CD4-positive, alpha-beta T cell treated with Interleukin-4 for 1 hour (primary cell): ENCODE results near the gene ITIH5.

Source experiments
- DNase-seq, 2 donors: peaks; one replicate each; pipeline ENCODE4 v3.0.0-alpha.2; 2020 to 2022

The ITIH5 gene

GRCh38 chr10:7545792-7546191 lies 121.0 kb downstream of the ITIH5 start:
- DNase-seq = no peak

DNA sequence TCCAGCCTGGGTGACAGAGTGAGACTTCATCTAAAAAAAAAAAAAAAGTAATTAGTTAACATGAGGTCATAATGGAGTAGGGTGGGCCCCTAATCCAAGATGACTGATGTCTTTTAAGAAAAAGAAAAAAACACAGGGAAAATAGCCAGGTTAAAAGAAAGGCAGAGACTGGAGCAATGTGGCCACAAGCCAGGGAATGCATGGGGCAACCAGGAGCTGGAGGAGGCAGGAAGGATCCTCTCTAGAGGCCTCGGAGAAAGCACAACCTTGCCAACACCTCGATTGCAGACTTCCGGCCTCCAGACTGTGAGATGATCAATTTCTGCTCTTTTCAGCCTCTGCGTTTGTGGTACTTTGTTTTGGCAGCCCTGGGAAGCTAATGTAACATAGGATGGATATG lies 121.5 kb downstream of the ITIH5 start:
- DNase-seq = no peak

DNA sequence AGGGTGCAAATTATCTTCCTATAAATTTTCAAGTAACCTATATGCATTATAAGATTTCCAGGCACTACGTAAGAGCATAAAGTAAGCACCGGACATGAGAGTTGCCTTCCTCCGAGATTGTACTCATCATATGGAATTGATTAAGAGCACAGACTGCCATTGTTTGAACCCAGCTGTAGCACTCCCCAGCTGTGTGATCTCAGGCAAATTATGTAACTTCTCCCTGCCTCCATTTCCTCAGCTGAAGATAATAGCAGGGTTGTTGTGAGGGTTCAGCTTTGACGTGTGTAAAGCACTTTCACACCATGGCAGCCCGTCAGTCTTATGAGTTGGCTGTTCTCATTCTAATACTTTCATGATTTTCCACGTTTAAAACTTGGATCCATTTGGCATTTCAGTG lies 122.6 kb downstream of the ITIH5 start:
- no peak for DNase-seq

DNA sequence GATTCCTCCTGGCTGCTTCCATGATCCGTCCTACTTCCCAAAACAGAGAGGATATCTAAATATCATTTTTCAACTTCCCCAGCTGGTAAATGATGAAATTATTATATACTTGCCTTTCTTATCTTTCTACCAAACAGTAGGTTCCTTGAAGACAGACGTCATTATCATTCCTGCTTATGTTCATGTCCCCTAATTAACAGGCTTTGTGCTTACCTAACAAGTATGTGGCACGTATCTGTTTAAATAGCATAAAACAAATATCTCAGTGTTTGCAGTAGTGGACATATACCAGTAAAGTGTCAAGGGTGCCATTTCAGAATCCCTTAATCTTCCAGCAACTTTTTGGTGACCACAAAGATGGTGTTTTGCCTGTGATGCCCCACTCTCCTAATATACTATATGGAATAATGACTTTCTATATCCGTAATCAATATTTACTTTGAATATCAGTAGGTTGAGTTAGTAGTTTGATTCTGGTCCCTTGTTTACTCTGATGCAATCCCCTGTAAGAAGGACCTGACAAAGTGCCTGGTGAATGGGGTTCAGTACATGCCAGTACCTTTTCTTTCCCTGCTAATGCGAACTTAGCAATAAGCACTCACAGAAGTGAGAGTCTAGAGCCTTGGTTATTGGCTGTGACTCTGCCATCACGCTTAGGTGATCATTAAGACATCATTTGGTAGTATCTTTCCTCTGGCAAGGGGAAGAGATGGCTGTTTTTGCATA lies 124.4 kb downstream of the ITIH5 start:
- DNase-seq = no peak

GRCh38 chr10:7541137-7542087 lies 125.4 kb downstream of the ITIH5 start:
- DNase-seq = no peak

GRCh38 chr10:7538970-7539654 lies 127.7 kb downstream of the ITIH5 start:
- no peak for DNase-seq

- DNase-seq = no peak
These were observed 129.6 kb downstream of the ITIH5 start for GRCh38 chr10:7537126-7537525.

- DNase-seq = no peak
These were observed 132.3 kb downstream of the ITIH5 start for GRCh38 chr10:7534480-7534852.

- no peak for DNase-seq
These were observed 132.9 kb downstream of the ITIH5 start for GRCh38 chr10:7533657-7534479.

GRCh38 chr10:7532723-7533498 lies 133.9 kb downstream of the ITIH5 start:
- DNase-seq = no peak

- no peak for DNase-seq
These were observed 137.1 kb downstream of the ITIH5 start for GRCh38 chr10:7529638-7530037.

DNA sequence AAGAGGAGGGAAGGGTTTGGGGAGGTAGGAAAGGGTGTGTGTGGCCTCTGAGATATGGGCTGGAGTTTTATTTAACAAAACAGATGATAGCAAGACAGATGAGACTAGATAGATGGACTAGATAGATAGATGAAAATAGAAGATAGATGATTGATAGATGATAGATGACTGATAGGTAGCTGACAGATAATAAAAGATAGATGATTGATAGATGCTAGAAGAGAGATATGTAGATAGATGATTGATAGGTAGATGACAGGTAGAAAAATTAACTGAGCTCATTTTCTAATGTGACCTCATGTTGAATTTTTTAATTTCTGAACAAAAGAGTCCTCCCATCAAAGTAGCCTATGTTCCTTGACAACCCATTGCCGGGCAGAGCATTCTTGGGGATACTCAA lies 139.3 kb downstream of the ITIH5 start:
- DNase-seq = no peak

- DNase-seq = no peak
These were observed 140.8 kb downstream of the ITIH5 start for GRCh38 chr10:7526017-7526400.

- peak; percentile 65 to 72 for DNase-seq
These were observed 141.3 kb downstream of the ITIH5 start for GRCh38 chr10:7525314-7526016.

DNA sequence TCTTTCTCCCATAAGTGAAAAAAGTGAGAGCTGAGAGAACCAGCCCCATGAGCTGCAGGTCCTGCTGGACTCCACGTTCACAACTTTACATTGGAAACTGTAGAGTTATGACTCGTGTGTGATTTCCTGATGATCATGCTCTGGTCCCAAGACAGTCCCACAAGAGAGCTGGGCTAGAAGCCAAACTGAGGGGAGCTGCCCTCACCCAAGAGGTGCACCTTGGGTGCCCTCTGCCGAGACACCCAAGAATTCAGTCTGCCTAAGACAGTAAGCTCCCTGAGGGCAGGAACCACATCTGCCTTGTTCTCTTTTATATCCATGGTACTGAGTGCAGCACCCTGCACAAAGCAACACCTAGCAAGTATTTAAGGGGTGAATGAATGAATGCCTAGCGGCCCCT lies 143.1 kb downstream of the ITIH5 start:
- DNase-seq = no peak

DNA sequence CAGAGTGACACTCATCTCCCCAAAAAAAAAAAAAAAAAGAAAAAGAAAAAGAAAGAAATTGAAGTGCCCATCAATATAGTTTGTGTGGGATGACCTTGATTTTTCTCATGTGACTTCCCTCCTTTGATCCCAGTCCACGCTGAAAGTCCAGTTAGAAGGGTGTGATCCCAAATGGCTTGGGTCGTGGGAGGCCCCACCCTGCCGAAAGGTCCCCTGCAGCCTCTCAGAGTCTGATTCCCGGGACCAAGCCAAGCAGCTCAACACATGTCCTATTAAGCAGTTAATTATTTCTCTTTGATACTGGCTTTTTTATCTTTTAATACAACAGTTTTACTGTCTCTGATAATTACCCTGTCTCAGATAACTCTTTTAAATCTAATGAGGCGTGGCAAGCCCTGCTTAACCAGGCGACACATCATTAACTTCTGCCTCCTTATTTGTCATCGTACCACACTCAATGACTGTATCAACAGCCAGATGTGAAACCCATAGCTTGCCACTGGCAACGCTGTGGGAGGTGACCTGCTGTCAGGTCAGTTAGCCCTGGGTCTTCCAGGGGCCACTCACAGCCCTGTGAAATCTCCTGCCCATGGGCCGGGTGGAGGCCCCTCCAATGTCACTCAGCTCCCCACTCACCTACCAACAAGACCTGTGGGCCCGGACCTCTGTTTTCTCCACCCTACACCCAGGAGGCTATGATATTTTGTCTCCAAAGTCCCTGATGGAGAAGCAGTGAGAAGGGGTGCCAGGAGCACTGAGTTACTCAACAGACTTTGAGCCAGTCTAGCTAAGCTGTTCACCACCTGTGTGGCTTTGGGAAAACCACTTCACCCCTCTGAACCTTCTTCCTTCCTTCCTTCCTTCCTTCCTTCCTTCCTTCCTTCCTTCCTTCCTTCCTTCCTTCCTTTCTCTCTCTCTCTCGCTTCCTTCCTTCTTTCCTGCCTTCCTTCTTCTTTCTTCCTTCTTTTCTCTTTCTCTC lies 146.0 kb downstream of the ITIH5 start:
- DNase-seq = no peak

DNA sequence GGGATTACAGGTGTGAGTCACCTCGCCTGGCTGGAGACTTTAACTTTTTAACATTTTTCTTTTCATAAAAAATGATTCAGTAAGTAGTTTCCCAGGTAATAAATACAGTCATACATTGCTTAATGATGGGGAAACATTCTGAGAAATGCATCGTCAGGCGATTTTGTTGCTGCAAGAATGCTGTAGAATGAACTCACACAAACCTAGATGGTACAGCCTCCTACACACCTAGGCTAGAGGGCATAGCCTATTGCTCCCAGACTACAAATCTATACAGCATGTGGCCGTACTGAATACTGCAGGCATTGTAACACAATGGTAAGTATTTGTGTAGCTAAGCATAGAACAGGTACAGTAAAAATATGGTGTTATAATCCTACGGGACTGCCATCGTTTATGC lies 147.4 kb downstream of the ITIH5 start:
- no peak for DNase-seq

- DNase-seq = no peak
These were observed 148.1 kb downstream of the ITIH5 start for GRCh38 chr10:7518693-7519092.

GRCh38 chr10:7515439-7515838 lies 151.3 kb downstream of the ITIH5 start:
- DNase-seq = no peak

DNA sequence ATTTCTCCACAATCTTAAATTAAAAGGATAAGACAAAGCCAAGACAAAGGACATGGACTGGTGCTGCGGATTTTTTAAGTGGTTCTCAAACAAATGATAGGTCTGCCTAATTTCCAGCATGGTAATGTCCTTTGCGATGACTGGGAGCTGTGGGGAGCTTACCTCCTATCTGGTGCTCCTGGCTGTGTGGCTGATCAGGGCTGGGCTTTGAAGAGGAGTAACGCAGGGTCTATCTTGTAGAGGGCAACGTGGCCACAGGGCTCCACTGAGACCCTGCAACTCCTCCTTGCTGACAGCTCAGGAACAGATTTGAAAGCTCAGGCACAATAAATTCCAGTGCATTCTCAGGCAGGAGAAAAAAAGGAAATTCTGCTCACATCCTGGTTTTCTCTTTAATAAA lies 152.8 kb downstream of the ITIH5 start:
- DNase-seq = no peak
